GM18519 (cell line): ENCODE measurements around the gene DGKK.

Source experiments
- ATAC-seq: cut with Tn5 transposase; IDR thresholded peaks from one replicate; pipeline ENCODE4 v1.9.1; 2021; ENCODE audit warnings: mild to moderate bottlenecking, moderate library complexity; ENCODE audit not compliant: unreplicated experiment, low FRiP score

DGKK gene

GRCh38 chrX:50470103-50471031 is at the start of gene DGKK:
Gene DGKK, minus strand, starts transcription at chrX:50470825. Its CDS starts 147 bp downstream, at chrX:50470678.
- no peak for ATAC-seq

GRCh38 chrX:50514811-50515210 is 44.2 kb upstream of the DGKK start:
- no peak for ATAC-seq

GRCh38 chrX:50497114-50497513 is 26.5 kb upstream of the DGKK start:
- ATAC-seq = no peak

- no peak for ATAC-seq
Observed at GRCh38 chrX:50495616-50496015, 25.0 kb upstream of the DGKK start.

GRCh38 chrX:50492720-50493119 is 22.1 kb upstream of the DGKK start:
- ATAC-seq = no peak

GRCh38 chrX:50484662-50485061 is 14.0 kb upstream of the DGKK start:
- no peak for ATAC-seq

GRCh38 chrX:50483283-50483682 is 12.7 kb upstream of the DGKK start:
- no peak for ATAC-seq

GRCh38 chrX:50475208-50475607 is 4.6 kb upstream of the DGKK start:
- no peak for ATAC-seq

GRCh38 chrX:50471390-50471789 is 765 bp upstream of the DGKK start:
- no peak for ATAC-seq

GRCh38 chrX:50469206-50469605 is 1.4 kb downstream of the DGKK start:
- ATAC-seq = no peak

GRCh38 chrX:50459615-50460014 is 11.0 kb downstream of the DGKK start:
- ATAC-seq = no peak

- ATAC-seq = no peak
Observed at GRCh38 chrX:50458483-50458882, 12.1 kb downstream of the DGKK start.

- no peak for ATAC-seq
Observed at GRCh38 chrX:50456712-50457484, 13.7 kb downstream of the DGKK start.

GRCh38 chrX:50452782-50453181 is 17.8 kb downstream of the DGKK start:
- no peak for ATAC-seq

- ATAC-seq = no peak
Observed at GRCh38 chrX:50450324-50450723, 20.3 kb downstream of the DGKK start.

GRCh38 chrX:50448565-50448964 is 22.1 kb downstream of the DGKK start:
- peak; percentile 42 for ATAC-seq

GRCh38 chrX:50447535-50447934 is 23.1 kb downstream of the DGKK start:
- no peak for ATAC-seq

- ATAC-seq = no peak
Observed at GRCh38 chrX:50442426-50443116, 28.1 kb downstream of the DGKK start.

GRCh38 chrX:50436797-50437196 is 33.8 kb downstream of the DGKK start:
- ATAC-seq = no peak

- no peak for ATAC-seq
Observed at GRCh38 chrX:50432829-50433289, 37.8 kb downstream of the DGKK start.

- ATAC-seq = no peak
Observed at GRCh38 chrX:50431623-50432022, 39.0 kb downstream of the DGKK start.
